ENCODE measurements around the gene MRTFA.
"Not testable (repeated sequence)": the region's sequence is repeated elsewhere in the genome, so short reads cannot be mapped to it uniquely, and the experiment has no call there.

The MRTFA gene

GRCh38 chr22:40627612-40628011, 8.9 kb downstream of the MRTFA start:
- DNase-seq (ENCODE audit: low read depth): no peak

GRCh38 chr22:40626851-40627250, 9.7 kb downstream of the MRTFA start:
- DNase-seq (ENCODE audit: low read depth): no peak

- DNase-seq (ENCODE audit: low read depth): not testable (repeated sequence)
Observed at GRCh38 chr22:40625794-40626193, 10.7 kb downstream of the MRTFA start.

- DNase-seq (ENCODE audit: low read depth): not testable (repeated sequence)
Observed at GRCh38 chr22:40625281-40625680, 11.2 kb downstream of the MRTFA start.

- DNase-seq (ENCODE audit: low read depth): no peak
Observed at GRCh38 chr22:40624770-40625169, 11.7 kb downstream of the MRTFA start.

GRCh38 chr22:40621309-40622151, 15.0 kb downstream of the MRTFA start:
- no peak for DNase-seq (ENCODE audit: low read depth)

GRCh38 chr22:40620464-40621046, 16.0 kb downstream of the MRTFA start:
- no peak for DNase-seq (ENCODE audit: low read depth)

- DNase-seq (ENCODE audit: low read depth): no peak
Observed at GRCh38 chr22:40618400-40618799, 18.1 kb downstream of the MRTFA start.

- DNase-seq (ENCODE audit: low read depth): no peak
Observed at GRCh38 chr22:40616578-40616977, 19.9 kb downstream of the MRTFA start.

GRCh38 chr22:40613067-40613466, 23.5 kb downstream of the MRTFA start:
- no peak for DNase-seq (ENCODE audit: low read depth)

- no peak for DNase-seq (ENCODE audit: low read depth)
Observed at GRCh38 chr22:40612291-40612751, 24.2 kb downstream of the MRTFA start.

GRCh38 chr22:40611606-40612005, 24.9 kb downstream of the MRTFA start:
- DNase-seq (ENCODE audit: low read depth): no peak

GRCh38 chr22:40610329-40610850, 26.1 kb downstream of the MRTFA start:
- DNase-seq (ENCODE audit: low read depth): no peak

- DNase-seq (ENCODE audit: low read depth): no peak
Observed at GRCh38 chr22:40609216-40609615, 27.3 kb downstream of the MRTFA start.

GRCh38 chr22:40607506-40607905, 29.0 kb downstream of the MRTFA start:
- DNase-seq (ENCODE audit: low read depth): no peak

GRCh38 chr22:40606306-40606705, 30.2 kb downstream of the MRTFA start:
- no peak for DNase-seq (ENCODE audit: low read depth)

GRCh38 chr22:40605761-40606160, 30.8 kb downstream of the MRTFA start:
- no peak for DNase-seq (ENCODE audit: low read depth)

GRCh38 chr22:40603088-40603605, 33.4 kb downstream of the MRTFA start:
- no peak for DNase-seq (ENCODE audit: low read depth)

- no peak for DNase-seq (ENCODE audit: low read depth)
Observed at GRCh38 chr22:40602231-40602630, 34.3 kb downstream of the MRTFA start.

- no peak for DNase-seq (ENCODE audit: low read depth)
Observed at GRCh38 chr22:40599731-40600130, 36.8 kb downstream of the MRTFA start.

GRCh38 chr22:40598712-40599111, 37.8 kb downstream of the MRTFA start:
- DNase-seq (ENCODE audit: low read depth): not testable (repeated sequence)

GRCh38 chr22:40597526-40598430, 38.7 kb downstream of the MRTFA start:
- no peak for DNase-seq (ENCODE audit: low read depth)
